ENCODE measurements around the gene MAP2K3. TPM values are rescaled to one million over a fixed set of nuclear protein-coding genes. Genes with fewer than 3 reads are reported as not detected.
A peak's percentile ranks its signal among the peaks of the same experiment; 100 is the strongest.

The MAP2K3 gene
- total and polyA plus RNA-seq, 2 donors (not counting 3 experiments of a cell fraction or from before 2014, with no cell fraction given): 15.3 to 36.3 TPM

DNA sequence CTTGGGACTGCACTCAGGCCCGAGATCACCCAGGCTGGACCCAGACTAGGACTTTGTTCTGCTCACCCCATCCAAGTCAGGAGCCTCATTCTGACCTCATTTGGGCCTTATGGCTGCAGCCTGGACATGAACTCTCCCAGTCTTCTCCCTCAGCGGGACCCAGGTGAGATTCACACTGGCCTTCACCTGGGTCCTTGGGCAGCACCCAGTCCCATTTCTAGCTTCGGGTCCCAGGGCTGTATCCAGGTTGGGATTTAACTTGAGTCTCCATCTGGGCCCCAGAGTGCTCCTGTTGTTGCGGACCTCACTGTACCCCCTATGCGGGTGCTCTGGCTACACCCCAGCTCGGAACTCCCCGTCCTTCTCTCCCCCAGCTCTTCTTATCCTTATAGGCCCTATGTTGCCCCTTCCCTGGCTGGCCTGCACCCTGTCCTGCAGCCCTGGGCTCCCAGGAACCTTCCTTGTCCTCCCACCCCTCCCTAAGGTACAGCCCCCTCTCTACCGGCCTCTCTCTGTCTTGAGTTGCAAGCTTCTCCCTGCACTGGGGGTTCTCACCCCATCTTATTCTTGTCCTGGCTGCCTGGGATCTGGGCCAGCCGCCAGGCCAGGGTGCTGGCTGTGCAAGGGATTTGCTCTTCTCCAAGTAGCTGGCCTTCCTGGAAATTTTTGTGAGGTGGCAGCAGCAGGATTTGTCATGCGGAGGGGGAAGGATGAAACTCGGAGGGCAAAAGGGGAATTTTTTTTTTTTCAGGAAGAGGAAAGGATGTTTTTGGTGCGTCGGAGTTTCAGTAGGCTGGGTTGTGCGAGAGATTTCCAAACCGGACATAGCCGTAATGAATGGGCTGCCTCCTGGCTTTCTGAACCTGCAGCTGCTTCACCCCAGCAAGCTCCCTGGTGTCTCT lies 904 bp downstream of the MAP2K3 start:
- Histone ChIP-seq H3K4me1 (ENCODE audit: control insufficient read depth, extremely low read depth, insufficient read depth, low read length) (peaks cover 48% of the 10 kb centered on the region), H3K4me3 (replicated peaks in 1 of 3; ENCODE audit: insufficient read depth in 1 of 3, low read depth in 1 of 3, low read length in 3 of 3) (peak overlapping the region; percentile 69 to 75 (median 74)), H3K9ac (replicated peaks; ENCODE audit: extremely low read depth, insufficient read depth, low read length) (peak overlapping the region; percentile 84), H3K27ac (ENCODE audit: insufficient read depth, low read depth, low read length) (peak overlapping the region; percentile 99), H3K9me3 (replicated peaks; ENCODE audit: control insufficient read depth, insufficient read depth, low read length) (no peaks in the 10 kb centered on the region), H3K79me2 (ENCODE audit: control insufficient read depth, insufficient read depth, low read length) (peaks cover 51% of the 10 kb centered on the region), H3K27me3 (ENCODE audit: control insufficient read depth in 2 of 2, insufficient read depth in 2 of 2, low read length in 2 of 2) (no peaks in the 10 kb centered on the region), H2AFZ (ENCODE audit: low read depth, low read length) (no peak overlapping the region), H4K20me1 (replicated peaks; ENCODE audit: control insufficient read depth, extremely low read depth, insufficient read depth, low read length) (no peaks in the 10 kb centered on the region), H3K9me1 (replicated peaks; ENCODE audit: control insufficient read depth, extremely low read depth, insufficient read depth, low read length) (no peaks in the 10 kb centered on the region), H3K36me3 (ENCODE audit: control insufficient read depth in 2 of 2, extremely low read depth in 1 of 2, insufficient read depth in 2 of 2, low read length in 2 of 2) (no peaks in the 10 kb centered on the region), H3K4me2 (ENCODE audit: insufficient read depth, low read length) (peak overlapping the region; percentile 90)
- dilution Hi-C loops (cut with MboI; ENCODE audit: extremely low pct_ligation_motif_present, low sequenced_read_pairs) (no loop called here), intact Hi-C loops (cut with micrococcal nuclease) (loop anchor here (2.0 kb wide), 3 partner anchors 159 to 351 kb away; partner anchors contain the start of genes DHRS7B and USP22)
- DNase-seq (ENCODE audit: low read depth, low spot score) (peak; percentile 54), FAIRE-seq (peak; percentile 85)
- BruUV-seq (replicated peaks): no TSS peak
- TF ChIP-seq MYC (IDR thresholded peaks at IDR 0.05; ENCODE audit: low read depth, low read length) (no peak), POLR2A (IDR thresholded peaks at IDR 0.05; ENCODE audit: low read depth, low read length) (no peak)
- ChIA-PET CTCF (interaction anchor here (1.0 to 3.9 kb wide), 3 partner anchors 157 to 227 kb away, joined by 3 to 39 read pairs (median 14); no protein-coding TSS in a partner anchor), POLR2A (interaction anchor here (1.4 kb wide), 1 partner anchor 14 kb away, joined by 5 read pairs; no protein-coding TSS in a partner anchor)

GRCh38 chr17:21286066-21286770 lies 1.7 kb downstream of the MAP2K3 start:
- POLR2A ChIA-PET: interaction anchor here (1.4 kb wide), 1 partner anchor 13 kb away, joined by 5 read pairs; no protein-coding TSS in a partner anchor
- BruUV-seq (replicated peaks): TSS peak; percentile 26
- Histone ChIP-seq H3K27ac (ENCODE audit: insufficient read depth, low read depth, low read length) (peak overlapping the region; percentile 99), H3K9ac (replicated peaks; ENCODE audit: extremely low read depth, insufficient read depth, low read length) (peak overlapping the region; percentile 84), H3K27me3 (ENCODE audit: control insufficient read depth in 2 of 2, insufficient read depth in 2 of 2, low read length in 2 of 2) (no peaks in the 10 kb centered on the region), H3K79me2 (ENCODE audit: control insufficient read depth, insufficient read depth, low read length) (peaks cover 54% of the 10 kb centered on the region), H3K36me3 (ENCODE audit: control insufficient read depth in 2 of 2, extremely low read depth in 1 of 2, insufficient read depth in 2 of 2, low read length in 2 of 2) (no peaks in the 10 kb centered on the region), H4K20me1 (replicated peaks; ENCODE audit: control insufficient read depth, extremely low read depth, insufficient read depth, low read length) (no peaks in the 10 kb centered on the region), H3K4me3 (replicated peaks in 1 of 3; ENCODE audit: insufficient read depth in 1 of 3, low read depth in 1 of 3, low read length in 3 of 3) (peak overlapping the region; percentile 69 to 75 (median 74)), H3K9me3 (replicated peaks; ENCODE audit: control insufficient read depth, insufficient read depth, low read length) (no peaks in the 10 kb centered on the region), H3K9me1 (replicated peaks; ENCODE audit: control insufficient read depth, extremely low read depth, insufficient read depth, low read length) (no peaks in the 10 kb centered on the region), H3K4me2 (ENCODE audit: insufficient read depth, low read length) (peak overlapping the region; percentile 90), H2AFZ (ENCODE audit: low read depth, low read length) (no peak overlapping the region), H3K4me1 (ENCODE audit: control insufficient read depth, extremely low read depth, insufficient read depth, low read length) (peaks cover 48% of the 10 kb centered on the region)
- TF ChIP-seq FOS (IDR thresholded peaks at IDR 0.05; ENCODE audit: borderline replicate concordance, insufficient read depth, low read length) (peak; percentile 16), GATA2 (IDR thresholded peaks at IDR 0.05; ENCODE audit: insufficient read depth, insufficient read length, low read depth, low read length) (no peak), MYC (IDR thresholded peaks at IDR 0.05; ENCODE audit: low read depth, low read length) (peak; percentile 68)
- TF ChIP-seq, protein P1, sequence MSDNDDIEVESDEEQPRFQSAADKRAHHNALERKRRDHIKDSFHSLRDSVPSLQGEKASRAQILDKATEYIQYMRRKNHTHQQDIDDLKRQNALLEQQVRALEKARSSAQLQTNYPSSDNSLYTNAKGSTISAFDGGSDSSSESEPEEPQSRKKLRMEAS (IDR thresholded peaks at IDR 0.05; ENCODE audit: insufficient read depth, insufficient read length): peak; percentile 71
- DNase-seq (ENCODE audit: low read depth, low spot score) (peak; percentile 94), FAIRE-seq (peak; percentile 95)
- CTCF ChIA-PET: interaction anchor here (0.7 to 3.9 kb wide), 5 partner anchors 157 to 226 kb away, joined by 3 to 39 read pairs (median 14); no protein-coding TSS in a partner anchor
- intact Hi-C loops (cut with micrococcal nuclease): loop anchor here (2.0 kb wide), 1 partner anchor 351 kb away; no protein-coding TSS in a partner anchor
- dilution Hi-C loops (cut with MboI; ENCODE audit: extremely low pct_ligation_motif_present, low sequenced_read_pairs): no loop called here

Measured in endothelial cell of umbilical vein (primary cell).